NCI-H1694 (cell line): Measurements from ENCODE around the gene PPDPF.
"Not testable (repeated sequence)": the region's sequence is repeated elsewhere in the genome, so short reads cannot be mapped to it uniquely, and the experiment has no call there.

Experiments used
- DNase-seq: peaks from one replicate; lab custom pipeline; 2025; lab: John Stamatoyannopoulos, UW

The PPDPF gene

DNA sequence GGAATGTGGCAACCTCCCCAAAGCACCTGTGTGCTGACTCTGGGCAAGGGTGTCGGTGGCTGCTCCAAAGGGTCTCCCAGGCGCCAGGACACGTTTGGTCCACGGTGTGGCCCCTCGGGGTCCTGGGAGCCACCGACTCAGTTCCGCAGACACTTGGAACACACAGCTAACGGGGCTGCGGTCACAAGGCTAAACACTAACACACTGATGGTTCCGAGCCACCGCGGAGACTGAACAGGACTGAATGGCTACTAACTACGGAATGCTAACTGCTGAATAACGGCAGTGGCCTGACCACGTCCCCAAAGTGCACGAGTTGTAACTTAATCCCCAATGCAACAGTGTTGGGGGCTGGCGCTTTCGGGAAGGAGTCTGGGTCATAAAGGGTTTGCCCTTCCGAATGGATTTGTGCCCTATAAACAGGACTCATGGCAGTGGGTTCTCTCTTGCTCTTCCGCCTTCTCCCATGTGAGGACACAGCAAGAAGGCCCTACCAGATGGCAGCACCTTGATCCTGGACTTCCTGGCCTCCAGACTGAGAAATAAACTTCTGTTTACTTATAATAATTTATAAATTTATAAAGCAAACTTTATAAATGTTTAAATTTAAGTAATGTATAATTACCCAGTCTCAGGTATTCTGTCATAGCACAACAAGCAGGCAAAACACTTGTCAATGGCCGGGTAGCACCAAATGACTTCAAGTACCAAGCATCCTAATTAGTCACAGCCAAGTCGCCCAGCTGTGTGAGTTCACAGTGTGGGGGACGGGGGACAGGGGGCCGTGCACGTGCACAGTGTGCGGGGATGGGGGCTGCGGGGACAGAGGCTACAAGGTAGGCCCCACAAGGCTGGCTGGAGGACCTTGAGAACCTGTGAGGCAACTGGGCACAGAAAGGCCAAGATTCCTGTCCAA lies 19.4 kb upstream of the PPDPF start:
- no peak for DNase-seq

DNA sequence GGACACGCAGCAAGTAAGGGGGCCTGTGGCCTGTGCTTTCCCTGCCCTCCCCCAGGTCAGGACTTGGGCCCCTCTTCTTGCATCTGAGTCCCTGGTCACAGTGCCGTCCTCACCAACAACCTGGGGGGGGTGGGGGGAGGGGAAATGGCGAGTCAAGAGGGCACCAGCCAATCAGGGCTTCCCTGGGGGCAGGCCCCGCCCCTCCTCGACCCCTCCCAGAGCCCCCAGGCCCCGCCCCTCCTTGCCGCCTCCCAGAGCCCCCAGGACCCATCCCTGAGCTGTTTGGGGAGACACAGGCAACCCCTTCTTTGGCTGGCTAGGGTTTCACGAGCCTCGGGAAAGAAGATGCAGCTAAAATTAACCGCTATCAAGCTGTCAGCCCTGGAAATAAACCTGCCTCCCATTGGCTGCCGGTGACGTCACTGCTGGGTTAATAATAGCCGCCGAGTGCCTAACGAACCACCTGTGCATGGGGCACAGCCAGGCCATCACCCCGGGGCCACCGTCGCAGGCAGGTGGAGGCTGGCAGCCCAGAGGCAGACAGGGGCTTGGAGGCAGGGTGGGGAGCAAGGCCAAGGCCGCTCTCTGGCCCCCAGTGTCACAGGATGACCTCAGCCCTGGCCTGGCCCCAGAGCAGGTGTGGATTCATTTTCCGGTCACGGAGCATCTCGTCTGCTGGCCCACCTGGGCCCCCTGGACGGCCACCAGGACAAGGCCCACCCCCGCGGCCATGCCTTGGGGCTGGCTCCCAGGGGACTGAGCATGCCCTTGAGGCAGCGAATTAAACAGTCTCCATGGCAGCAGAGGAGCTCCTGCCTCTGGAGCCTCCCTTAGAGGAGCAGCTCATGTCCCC lies 18.5 kb upstream of the PPDPF start:
- DNase-seq, result peak; percentile 45

- DNase-seq, result no peak
Observed at GRCh38 chr20:63502671-63503172, 17.8 kb upstream of the PPDPF start.

DNA sequence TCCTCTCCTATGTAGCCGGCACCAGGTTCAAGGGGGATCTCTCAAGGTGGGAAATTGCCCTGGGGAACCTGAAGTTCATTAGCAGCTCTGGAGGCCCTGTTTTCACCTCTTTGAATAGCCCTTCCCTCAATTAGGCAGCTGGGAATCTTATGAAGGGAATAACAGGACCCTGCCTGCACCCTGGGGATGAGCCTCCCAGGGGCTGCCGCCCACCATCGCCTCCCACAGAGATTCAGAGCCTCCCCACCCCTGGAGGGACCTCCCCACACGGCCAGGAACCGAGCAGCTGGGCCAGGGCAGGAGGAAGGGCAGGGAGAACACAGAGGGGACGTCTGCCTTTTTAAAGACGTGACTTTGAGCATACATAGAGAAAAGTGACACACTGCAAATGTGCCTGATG lies 17.0 kb upstream of the PPDPF start:
- DNase-seq, result no peak

DNA sequence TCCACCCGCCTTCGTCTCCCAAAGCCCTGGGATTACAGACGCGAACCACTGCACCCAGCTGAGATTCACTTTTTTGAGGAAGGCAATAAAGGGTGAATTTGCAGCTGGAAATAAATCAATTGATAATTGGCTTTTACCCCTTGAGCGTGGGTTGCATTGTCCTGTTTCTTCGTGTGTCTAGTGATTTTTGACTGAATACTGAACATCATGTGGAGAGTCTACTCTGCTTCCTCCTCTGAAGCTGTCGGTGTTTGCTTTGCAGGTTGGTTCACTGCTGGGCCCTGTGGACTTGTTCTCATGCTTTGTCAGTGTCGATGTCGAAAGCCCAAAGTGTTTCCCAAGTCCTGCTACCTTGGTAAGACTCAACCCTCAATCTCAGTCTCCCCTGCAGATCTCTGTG lies 15.9 kb upstream of the PPDPF start:
- DNase-seq, result no peak

DNA sequence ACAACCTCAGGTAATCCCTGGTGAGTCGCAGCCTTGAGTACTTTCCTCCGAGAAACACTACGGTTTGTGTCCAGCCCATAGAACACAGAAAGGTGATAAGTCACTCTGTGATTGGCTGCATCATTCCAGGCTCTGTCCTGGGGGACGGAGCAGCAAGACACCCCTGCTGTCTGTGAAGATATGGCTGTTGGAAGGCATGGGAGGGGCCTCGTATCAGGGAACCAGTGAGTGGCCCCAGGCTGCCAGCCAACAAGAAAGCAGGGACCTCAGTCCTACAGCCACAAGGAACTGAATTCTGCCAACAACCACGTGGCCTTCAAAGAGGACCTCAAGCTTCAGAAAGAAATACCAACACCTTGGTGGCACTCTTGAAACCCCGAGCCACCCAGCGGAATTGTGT lies 15.3 kb upstream of the PPDPF start:
- no peak for DNase-seq

DNA sequence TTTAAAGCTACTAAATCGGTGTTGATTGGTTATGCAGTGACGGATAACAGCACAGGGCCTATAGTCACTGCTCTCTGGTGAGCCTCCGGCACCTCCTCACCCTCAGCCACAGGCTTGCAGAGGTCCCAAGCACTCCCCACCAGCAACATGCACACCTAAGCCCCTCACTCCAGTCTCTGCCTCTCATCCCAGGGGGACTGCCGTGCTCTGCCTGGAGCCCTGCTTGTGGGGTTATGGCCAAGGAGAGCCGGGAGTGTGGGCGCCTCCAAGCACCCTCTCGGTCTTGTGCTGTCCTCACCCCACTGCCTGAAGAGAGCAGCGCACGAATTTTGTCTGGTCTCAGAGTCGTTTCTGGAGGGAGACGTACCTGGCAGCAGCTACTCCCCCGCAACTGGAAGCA lies 14.8 kb upstream of the PPDPF start:
- DNase-seq, result no peak

DNA sequence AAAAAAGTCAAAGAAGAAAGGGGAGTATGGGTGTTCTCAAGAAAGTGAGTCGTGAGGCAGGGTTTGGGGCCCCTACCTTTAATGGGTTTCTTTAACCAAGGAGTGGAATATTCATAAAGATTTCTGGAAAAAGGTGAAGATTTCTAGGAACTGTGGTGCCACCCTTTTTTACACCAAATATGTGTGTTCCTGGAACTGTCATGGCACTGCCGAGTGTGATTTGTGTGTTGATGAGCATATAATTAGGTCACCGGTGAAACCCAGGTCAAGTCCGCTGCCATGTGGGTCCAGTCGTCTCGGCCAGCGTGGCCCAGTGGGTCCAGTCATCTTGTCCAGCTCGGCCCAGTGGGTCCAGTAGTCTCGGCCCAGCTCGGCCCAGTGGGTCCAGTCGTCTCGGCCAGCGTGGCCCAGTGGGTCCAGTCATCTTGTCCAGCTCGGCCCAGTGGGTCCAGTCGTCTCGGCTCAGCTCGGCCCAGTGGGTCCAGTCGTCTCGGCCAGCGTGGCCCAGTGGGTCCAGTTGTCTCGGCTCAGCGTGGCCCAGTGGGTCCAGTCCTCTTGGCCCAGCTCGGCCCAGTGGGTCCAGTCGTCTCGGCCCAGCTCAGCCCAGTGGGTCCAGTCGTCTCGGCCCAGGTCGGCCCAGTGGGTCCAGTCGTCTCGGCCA lies 13.4 kb upstream of the PPDPF start:
- DNase-seq, result no peak

DNA sequence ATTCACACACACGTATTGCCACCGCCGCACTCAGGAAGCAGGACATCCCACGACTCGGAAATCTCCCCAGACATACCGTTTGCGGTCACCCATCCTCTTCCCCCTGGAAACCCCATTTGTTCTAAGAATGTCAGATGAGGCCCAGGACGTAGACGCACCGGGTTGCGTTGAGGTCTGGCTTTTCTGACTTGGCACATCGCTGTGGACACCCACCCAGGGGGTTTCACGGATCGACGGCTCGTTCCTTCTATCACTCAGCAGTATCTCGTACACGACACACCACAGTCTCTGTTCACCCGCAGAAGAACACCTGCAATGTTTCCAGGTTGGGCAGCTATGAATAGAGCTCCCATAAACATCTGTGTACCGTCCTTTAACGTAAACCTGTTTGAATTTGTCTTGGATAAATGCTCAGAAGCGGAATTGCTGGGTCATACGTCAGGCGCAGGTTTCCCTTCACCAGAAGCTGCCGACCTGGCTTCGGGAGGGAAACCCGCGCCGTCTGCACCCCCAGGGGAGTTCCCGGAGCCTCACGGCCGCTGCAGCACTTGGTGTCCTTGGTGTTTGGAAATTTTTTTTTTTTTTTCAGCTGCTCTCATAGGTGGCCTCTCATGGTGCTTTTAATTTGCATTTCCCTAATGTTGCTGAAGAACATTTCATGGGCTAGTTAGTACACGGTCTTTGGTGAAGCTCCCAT lies 12.3 kb upstream of the PPDPF start:
- no peak for DNase-seq

DNA sequence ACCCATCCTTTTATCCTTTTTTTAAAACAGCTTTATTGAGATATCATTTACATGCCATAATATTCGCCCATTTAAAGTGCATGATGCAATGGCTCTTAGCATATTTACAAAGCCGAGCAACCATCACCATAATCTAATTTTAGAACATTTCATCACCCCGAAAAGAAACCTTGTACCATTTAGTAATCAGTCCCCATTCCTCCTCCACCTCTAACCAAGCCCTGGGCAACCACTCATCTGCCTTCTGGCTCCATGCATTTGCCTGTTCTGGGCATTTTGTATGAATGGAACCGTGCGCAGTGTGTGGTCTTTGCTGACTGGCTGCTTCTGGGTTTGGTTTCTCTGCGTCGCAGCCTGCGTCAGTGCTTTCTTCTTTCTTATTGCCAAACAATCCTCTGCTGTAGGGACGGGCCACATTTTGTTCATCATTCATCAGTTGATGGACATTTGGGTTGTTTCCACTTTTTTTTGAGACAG lies 11.4 kb upstream of the PPDPF start:
- DNase-seq, result no peak

GRCh38 chr20:63513207-63513606 lies 7.4 kb upstream of the PPDPF start:
- DNase-seq, result no peak

GRCh38 chr20:63514520-63514919 lies 6.0 kb upstream of the PPDPF start:
- not testable (repeated sequence) for DNase-seq

- no peak for DNase-seq
Observed at GRCh38 chr20:63517376-63518309, 2.9 kb upstream of the PPDPF start.

- DNase-seq, result no peak
Observed at GRCh38 chr20:63518351-63518861, 2.2 kb upstream of the PPDPF start.

GRCh38 chr20:63518946-63519667 lies 1.5 kb upstream of the PPDPF start:
- no peak for DNase-seq

GRCh38 chr20:63519668-63520503 lies 679 bp upstream of the PPDPF start:
- DNase-seq, result no peak

GRCh38 chr20:63520934-63521601 lies 503 bp downstream of the PPDPF start:
- peak; percentile 12 for DNase-seq

GRCh38 chr20:63521602-63522001 lies 1.0 kb downstream of the PPDPF start:
- no peak for DNase-seq
